GM21526 (cell line): Measurements from ENCODE around the gene CTXND1.
"Not testable (repeated sequence)": the region's sequence is repeated elsewhere in the genome, so short reads cannot be mapped to it uniquely, and the experiment has no call there.

Experiments used
- ATAC-seq: cut with Tn5 transposase; IDR thresholded peaks from one replicate; pipeline ENCODE4 v1.9.1; 2021; ENCODE audit warnings: moderate library complexity; ENCODE audit not compliant: unreplicated experiment, low FRiP score

Gene CTXND1

DNA sequence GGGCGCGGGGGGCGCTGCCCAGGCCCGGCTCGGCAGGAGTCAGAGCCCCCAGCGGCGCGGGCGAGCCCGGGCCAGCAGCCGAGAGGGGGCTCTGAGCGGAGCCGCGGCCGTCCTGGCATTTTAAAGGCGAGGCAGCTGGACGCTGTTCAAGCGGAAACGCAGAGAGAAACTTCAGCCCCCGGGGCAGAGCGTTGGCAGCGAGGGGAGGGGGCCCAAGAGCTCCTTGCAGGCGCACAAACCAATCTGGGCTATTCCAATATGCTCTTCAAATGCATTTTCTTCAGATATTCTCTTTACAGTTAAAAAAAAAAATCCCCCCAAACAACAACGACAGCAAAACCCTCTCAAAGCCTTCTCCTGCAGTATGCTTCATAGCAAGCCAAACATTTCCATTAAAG is at the start of gene CTXND1:
CTXND1 (minus strand) TSS at position 93 of the 398 bp plus-strand sequence. CDS start 50,264 bp downstream, outside the sequence.
- no peak for ATAC-seq

DNA sequence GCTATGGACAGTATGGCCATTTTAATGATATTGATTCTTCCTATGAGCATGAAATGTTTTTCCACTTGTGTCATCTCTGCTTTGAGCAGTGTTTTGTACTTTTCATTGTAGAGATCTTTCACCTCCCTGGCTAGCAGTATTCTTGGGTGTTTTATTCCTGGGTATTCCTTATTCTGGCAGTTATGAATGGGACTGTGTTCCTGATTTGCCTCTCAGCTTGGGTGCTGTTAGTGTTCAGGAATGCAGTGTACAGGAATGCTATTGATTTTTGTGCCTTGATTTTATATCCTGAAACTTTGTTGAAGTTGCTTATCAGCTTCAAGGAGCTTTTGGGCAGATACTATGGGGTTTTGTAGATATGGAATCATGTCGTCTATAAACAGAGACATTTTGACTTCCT is 49.5 kb upstream of the CTXND1 start:
- ATAC-seq, result no peak

DNA sequence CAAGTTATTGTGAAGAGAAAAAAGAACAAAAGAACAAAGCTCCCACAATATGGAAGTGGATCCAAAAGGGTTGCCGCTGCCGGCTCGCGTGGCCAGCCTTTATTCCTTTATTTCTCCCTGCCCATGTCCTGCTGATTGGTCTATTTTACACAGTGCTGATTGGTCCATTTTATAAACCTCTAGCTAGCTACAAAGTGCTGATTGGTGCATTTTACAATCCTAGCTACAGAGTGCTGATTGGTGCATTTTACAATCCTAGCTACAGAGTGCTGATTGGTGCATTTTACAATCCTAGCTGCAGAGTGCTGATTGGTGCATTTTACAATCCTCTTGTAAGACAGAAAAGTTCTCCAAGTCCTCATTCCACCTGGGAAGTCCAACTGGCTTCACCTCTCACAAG is 43.8 kb upstream of the CTXND1 start:
- not testable (repeated sequence) for ATAC-seq

DNA sequence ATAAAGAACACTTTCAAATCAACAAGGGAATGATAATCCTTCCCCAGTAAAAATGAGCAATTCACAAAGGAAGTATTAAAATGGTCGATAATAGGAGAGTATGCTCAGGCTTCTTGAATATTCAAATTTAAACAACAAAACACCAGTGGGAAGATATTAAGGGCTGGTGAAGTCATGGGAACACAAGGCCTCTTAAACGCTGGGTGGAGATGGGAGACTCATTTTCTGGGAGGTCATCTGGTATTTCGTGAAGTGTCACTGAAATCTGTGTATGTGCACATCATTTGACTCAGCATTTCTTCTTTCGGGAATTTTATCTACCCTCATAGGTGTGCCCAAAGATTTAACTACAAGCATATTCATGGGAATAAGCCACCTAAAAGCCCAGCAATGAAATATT is 40.1 kb upstream of the CTXND1 start:
- ATAC-seq, result no peak

DNA sequence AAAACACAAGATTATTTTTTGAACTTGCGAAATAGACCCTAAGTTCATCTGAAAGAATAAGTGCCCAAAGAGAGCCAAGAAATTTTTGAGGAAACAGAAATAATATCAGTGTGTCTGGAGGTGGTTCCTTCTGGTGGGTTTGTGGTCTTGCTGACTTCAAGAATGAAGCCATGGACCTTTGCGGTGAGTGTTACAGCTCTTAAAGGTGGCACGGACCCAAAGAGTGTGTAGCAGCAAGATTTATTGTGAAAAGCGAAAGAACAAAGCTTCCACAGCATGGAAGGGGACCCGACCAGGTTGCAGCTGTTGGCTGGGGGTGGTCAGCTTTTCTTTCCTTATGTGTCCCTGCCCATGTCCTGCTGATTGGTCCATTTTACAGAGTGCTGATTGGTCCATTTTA is 38.9 kb upstream of the CTXND1 start:
- ATAC-seq, result not testable (repeated sequence)

DNA sequence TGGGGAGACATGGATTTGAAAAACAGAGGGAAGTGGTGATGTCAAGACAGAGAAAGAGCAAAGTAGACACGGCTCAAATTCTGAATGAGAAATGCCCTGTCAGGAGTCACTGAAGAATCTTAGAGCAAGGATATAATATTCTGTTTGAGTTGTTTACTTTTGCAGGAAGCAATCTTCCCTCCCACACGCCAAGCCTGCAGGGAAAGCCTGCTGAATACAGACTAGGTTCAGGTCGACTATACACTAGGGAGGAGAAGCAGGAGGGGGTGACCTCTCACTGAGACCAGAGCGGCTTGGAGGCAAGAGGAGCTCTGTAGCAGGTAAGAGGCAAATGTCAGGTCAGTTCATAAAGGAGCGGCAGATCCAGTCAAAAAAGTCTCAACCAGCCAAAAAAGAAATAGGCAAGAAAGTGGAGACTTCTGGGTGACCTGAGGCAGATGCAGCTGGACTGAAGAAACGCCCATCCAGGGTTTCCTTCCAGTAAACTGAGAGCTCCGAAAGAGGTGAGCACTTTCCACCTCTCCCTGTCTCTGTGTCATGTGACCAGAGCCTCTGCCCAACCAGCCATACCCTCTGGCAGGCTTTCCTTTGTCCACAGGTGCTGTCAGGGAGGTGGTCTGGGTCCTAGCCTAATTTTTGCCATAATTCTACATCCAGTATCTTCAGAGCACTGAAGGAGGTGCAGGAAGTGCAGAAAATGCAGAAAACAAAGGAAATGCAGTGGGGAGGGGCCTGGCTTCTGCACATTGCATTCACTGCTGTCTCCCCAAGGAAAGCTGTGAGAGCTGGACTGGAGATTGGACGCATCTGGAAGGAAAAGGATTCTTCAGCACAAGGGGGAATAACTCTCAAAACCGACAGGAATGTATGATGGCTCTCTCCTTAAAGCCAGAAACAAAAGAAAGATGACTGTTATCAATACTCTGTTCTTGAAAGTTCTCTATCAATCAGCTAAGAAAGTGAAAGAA is 37.8 kb upstream of the CTXND1 start:
- no peak for ATAC-seq

DNA sequence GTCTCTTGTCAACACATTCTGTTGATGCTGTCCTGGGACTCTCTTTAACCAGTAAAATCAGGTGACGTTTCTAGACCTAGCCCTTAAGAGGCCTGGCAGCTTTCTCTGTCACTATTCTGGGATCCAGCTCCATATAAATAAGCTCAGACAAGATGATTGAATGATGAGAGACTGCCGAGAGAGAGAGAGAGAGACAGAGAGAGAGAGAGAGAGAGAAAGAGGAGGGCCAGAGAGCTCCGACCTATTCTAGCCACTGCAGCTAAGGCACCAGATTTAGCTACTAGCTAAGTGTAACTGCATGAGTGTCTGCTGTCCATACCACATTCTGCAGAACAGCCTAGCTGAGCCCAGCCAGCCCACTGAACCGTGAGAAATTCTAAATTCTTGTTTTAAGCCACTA is 36.1 kb upstream of the CTXND1 start:
- ATAC-seq, result no peak

DNA sequence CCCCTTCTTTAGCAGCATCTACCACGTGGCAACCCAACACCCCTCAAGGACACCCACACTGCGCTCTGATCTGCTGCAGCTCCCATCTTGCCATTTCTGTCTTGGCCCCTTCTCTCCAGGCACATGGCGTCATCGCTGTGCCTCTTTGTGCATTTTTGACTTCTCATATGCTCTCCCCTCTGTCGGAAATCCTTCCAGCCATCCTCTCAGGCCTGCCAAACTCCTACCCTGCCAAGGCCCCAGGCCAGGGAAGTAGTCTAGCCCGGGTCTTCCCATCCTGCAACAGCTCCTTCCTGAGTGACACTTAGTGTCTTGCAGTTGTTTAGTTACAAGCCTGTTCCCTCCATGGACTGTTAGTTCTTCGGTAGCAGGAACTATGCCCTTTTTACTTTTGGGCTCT is 34.0 kb upstream of the CTXND1 start:
- ATAC-seq, result no peak

DNA sequence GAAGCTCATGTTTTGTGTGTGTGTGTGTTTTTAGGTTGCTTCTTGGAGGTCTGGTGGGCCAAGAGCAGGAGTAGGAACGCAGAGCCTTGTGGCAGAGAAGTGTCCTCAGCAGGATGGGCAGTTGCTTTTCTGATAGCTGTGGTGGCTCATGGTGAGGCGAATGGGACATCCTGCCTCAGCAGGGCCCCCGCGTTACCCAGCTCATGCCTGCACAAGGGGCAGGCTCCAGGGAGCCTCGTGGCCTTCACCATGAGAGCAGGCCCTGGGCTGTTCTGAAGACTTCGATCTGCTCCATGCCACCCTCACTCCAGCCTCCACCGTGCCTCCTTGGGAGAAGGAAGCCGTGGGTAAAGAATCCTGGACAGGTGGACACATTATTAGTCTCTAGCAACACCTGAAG is 33.4 kb upstream of the CTXND1 start:
- ATAC-seq, result no peak

DNA sequence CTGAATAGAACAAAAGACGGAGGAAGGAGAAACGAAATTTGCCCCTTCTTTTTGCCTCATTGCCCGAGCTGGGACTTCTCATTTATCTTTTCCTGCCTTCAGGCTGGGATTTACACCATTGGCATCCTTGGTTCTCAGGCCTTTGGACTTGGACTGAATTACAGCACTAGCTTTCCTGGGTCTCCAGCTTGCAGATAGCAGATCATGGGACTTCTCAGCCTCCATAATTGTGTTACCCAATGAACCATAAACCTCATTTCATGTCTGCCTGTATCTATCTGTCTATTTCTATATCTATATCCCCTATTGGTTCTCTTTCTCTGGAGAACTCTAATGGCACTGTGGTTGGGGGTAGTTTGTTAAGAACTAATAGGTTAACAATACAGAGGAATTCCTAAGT is 31.5 kb upstream of the CTXND1 start:
- ATAC-seq, result no peak

DNA sequence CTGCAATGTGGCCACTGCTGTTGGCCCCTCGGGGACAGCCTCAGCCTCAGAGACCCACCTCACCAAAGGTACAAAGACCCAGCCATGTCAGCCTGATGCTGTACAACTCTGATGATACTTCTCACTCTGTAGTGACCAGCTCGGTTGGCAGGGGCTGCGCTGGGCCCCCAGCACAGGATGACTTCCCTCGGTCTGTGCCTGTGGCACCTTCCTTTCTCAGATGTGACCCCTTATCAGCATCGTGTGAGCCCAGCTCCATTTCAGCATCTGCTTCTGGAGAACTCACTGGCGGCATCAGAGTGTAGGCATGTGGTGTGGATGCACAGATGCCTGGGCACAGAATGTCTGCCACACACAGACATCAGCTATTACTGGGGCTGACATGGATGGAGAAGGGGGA is 25.1 kb upstream of the CTXND1 start:
- no peak for ATAC-seq

DNA sequence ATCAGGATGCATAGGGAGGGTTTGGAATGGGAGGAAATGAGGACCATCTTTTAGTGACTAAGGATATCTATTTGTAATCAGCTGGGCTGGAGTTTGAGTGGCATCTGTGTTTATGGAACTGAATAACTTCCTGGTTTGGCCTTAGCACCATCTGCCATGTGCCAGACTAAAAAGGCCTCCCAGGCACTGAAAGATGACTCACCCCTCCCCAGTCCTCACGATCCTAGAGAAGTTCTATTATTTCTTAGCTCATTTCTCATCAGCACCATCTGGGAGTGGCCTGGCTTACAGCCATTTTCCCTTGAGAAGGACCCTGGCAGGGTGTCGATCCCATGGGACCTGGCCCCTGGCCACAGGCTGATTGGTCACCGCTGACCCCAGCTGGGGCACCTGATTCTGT is 23.9 kb upstream of the CTXND1 start:
- no peak for ATAC-seq

DNA sequence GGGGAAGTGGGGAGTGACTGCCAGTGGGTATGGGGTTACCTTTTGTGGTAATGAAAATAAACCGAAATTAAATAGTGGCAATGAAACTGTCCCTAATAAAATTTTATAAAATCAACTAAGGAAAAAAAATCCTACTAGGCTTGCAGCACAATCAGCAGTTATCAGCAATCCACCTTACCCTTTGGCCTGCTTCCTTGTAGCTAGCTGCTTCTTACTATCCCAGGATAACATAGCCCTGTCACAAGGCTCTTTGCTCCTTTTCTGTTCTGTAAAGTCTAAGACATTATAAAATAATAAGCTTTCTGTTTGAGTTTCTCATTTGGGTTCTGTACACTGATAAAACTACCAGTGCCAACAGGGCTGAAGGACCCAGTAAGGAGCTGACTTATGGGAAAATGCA is 23.0 kb upstream of the CTXND1 start:
- ATAC-seq, result no peak

DNA sequence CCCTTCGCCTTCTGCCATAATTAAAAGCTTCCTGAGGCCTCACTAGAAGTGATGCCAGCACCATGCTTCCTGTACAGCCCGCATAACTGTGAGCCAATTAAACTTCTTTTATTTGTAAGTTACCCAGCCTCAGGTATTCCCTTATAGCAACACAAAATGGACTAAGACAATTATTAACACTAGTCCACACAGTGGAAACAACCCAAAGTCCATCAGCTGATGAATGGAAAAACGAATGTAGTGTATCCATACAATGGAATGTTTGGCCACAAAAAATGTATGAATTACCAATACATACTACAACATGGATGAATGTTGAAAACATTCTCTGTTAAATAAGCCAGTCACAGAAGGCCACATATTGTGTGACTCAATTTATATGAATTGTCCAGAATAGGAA is 22.5 kb upstream of the CTXND1 start:
- no peak for ATAC-seq

DNA sequence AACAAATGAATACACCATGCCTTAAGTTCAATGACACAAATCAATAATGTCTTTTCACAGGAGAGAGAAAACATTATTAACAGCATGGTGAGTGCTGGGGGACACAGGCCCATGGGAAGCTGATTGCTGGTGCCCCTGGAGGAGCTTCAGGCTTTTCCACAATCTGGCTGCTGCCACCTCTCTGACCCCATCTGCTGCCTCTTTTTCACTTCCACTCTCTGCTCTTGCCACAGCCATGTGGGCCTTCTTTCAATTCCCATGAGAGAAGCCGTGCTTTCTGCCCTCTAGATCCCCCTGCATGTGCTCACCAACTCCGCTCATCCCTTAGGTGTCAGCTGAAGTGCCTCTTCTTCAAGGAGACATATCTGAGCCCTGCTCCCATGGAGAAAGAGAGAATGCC is 21.0 kb upstream of the CTXND1 start:
- no peak for ATAC-seq

DNA sequence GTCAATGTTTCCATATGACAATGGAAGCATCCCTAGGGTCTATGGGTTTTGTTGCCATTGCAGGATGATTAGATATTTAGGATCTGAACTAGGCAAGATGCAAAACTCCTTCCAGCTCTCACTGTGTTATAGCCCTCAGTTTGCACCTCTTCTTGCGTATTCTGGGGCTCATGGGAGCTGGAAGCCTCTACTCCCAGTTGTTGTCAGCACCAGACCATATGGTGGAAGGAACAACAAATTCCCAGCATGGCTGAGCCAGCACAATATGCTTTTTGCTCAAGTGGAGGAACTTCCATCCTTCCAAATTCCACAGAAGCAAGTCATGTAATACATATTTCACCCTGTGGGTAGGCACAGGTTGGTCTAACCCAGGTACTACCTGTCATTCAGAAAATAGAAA is 18.5 kb upstream of the CTXND1 start:
- no peak for ATAC-seq

DNA sequence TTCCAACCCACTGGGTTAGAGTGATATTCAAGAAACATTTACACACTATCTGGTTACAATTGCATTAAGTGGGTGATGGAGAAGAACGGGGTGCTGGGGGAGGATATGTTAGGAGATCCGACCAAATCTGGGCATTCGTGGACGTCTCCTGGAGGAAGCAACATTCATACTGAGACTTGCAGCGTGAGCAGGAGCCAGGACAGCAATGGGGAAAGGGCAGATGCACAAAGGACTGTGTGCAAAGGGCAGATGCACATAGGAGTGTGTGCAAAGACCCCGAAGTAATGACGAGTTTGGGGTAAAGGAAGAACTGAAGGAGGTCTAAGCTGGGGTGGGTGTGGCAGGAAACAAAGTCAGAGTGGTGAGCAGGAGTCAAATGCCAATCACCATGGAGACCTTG is 16.1 kb upstream of the CTXND1 start:
- no peak for ATAC-seq

DNA sequence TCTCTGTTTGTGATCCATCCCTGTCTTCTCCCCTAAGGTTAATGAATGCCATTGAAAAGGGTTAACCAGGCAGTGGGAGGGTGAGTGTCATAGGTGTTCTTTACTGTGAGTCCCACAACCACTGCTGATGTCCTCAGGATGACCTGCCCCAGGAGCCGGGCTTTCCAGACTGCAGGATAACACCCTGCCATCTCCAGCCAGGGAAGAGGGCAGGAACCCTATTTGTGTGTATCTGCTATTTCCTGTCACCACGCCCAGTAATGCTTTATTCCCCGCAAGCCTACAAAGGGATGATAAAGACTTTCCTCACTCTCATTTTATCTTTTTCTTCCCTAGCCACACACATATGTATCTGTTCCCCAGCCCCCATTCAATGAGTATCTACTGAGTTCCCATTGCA is 15.6 kb upstream of the CTXND1 start:
- no peak for ATAC-seq

DNA sequence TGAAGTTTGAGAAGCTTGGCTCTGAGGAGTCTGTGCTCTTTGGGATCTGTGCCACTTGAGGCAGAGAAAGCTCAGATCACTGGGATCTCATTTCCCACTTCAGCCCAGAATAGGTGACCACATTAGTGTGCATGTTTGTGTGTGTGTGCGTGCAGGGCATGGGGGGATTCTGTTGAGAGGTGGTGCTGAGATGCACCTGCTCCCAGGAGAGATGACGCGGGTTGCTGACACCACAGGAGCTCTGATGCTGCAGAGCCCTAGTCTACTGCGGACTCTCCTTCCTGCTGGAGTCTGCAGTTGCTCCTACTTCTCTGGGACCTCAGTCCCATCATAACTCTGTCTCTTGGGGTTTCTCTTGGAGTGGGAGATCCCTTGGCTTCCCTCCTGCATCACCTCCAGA is 14.7 kb upstream of the CTXND1 start:
- ATAC-seq, result no peak

DNA sequence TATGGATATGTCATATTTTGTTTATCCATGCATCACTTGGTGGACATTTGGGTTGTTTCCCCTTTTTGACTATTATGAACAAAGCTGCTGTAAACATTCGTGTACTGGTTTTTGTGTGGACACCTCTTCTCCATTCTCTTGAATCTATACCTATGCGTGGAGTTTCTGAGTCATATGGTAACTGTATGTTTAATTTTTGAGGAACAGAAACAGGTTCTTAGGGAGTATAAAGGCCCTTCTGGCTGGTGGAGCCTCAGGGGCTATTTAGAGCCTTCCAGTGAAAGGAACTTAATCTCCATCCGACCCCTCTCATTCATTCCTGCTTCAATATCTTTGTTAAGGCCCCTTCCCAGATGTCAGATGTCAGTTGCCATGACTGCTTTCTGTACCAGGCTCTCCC is 14.1 kb upstream of the CTXND1 start:
- no peak for ATAC-seq

DNA sequence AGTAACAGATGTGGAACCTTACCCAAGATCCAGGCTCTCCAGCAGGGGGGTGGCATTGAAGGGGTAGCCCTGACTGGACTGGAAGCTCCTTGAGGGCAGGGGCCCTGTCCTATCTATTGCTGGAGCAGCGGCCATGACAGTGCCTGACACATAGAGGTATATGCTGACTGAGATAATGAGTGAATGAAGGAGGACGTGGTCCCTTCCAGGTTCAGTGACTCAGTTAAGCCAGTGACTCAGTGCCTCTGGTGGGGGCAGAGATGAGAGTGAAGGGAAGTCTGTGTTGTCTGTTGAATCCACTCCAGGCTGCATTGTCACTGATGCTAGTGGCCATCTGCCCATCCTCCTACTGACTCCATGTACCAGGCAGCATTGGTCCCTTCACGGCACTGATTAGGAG is 13.0 kb upstream of the CTXND1 start:
- no peak for ATAC-seq

DNA sequence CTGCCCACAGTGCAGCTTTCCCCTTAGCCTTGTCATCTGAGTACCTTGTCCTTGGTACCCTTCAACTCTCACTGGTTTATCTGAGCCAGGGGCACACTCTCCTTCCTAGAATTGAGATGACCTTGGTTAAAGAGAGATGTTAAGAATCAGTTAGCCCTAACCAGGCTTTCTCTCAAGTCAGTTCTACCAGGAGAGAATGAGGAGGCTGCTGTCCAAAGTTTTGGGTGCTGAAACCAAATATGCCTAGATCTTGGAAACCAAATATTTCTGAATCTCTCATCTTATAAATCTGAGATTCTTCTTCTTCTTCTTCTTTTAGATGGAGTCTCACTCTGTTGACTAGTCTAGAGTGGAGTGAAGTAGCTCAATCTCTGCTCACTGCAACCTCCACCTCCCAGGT is 12.0 kb upstream of the CTXND1 start:
- ATAC-seq, result no peak
